ENCODE data around the gene MLX. TPM values are rescaled to one million over a fixed set of nuclear protein-coding genes. Genes with fewer than 3 reads are reported as not detected.
A peak's percentile ranks its signal among the peaks of the same experiment; 100 is the strongest.

MLX gene
- total and polyA plus RNA-seq, 10 of the 15 experiments (the other 5 are each of a cell fraction or from before 2014, with no cell fraction given), result 34.4 to 65.0 (median 44.4) TPM

GRCh38 chr17:42617956-42618431 is 51.1 kb downstream of the MLX start:
- peak overlapping the region; percentile 52 for H2AFZ ChIP-seq (ENCODE audit: control insufficient read depth, low read depth, low read length)
- ChIA-PET SMC1A (ENCODE audit: uncharacterized antibody, unreplicated experiment) (interaction anchor here (1.0 to 7.7 kb wide), 17 partner anchors 10 to 190 kb away, joined by 3 to 96 read pairs (median 6); partner anchors contain the start of genes CCR10, PLEKHH3, PSMC3IP and RETREG3), POLR2A (interaction anchor here (0.6 to 4.9 kb wide), 14 partner anchors 10 to 141 kb away, joined by 3 to 93 read pairs (median 10); partner anchors contain the start of genes CCR10, PLEKHH3, PSMC3IP and RETREG3), RAD21 (ENCODE audit: unreplicated experiment) (interaction anchor here (0.9 to 6.2 kb wide), 16 partner anchors 9 to 206 kb away, joined by 3 to 55 read pairs (median 12); partner anchors contain the start of genes BECN1, PLEKHH3, PSMC3IP and RAMP2), CTCF (interaction anchor here (0.9 to 8.5 kb wide), 14 partner anchors 9 to 206 kb away, joined by 3 to 134 read pairs (median 6); partner anchors contain the start of genes BECN1, CCR10, PLEKHH3 and PSMC3IP)
- TF ChIP-seq, protein P1, sequence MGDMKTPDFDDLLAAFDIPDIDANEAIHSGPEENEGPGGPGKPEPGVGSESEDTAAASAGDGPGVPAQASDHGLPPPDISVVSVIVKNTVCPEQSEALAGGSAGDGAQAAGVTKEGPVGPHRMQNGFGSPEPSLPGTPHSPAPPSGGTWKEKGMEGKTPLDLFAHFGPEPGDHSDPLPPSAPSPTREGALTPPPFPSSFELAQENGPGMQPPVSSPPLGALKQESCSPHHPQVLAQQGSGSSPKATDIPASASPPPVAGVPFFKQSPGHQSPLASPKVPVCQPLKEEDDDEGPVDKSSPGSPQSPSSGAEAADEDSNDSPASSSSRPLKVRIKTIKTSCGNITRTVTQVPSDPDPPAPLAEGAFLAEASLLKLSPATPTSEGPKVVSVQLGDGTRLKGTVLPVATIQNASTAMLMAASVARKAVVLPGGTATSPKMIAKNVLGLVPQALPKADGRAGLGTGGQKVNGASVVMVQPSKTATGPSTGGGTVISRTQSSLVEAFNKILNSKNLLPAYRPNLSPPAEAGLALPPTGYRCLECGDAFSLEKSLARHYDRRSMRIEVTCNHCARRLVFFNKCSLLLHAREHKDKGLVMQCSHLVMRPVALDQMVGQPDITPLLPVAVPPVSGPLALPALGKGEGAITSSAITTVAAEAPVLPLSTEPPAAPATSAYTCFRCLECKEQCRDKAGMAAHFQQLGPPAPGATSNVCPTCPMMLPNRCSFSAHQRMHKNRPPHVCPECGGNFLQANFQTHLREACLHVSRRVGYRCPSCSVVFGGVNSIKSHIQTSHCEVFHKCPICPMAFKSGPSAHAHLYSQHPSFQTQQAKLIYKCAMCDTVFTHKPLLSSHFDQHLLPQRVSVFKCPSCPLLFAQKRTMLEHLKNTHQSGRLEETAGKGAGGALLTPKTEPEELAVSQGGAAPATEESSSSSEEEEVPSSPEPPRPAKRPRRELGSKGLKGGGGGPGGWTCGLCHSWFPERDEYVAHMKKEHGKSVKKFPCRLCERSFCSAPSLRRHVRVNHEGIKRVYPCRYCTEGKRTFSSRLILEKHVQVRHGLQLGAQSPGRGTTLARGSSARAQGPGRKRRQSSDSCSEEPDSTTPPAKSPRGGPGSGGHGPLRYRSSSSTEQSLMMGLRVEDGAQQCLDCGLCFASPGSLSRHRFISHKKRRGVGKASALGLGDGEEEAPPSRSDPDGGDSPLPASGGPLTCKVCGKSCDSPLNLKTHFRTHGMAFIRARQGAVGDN (IDR thresholded peaks at IDR 0.05), result 0 out of 2 replicates have a peak, but pooled peaks have one; percentile 27
- TF ChIP-seq ZBTB40 (IDR thresholded peaks at IDR 0.05; ENCODE audit: borderline replicate concordance), result no peak
- TF ChIP-seq EP300 (IDR thresholded peaks at IDR 0.05; ENCODE audit: borderline replicate concordance in 1 of 2, control insufficient read depth in 1 of 2, low read depth in 2 of 2, low read length in 2 of 2), result no peak
- no peak for TF ChIP-seq RUNX3 (IDR thresholded peaks at IDR 0.05; ENCODE audit: low read length)
- TF ChIP-seq CHD1 (IDR thresholded peaks at IDR 0.05; ENCODE audit: low read depth, low read length), result no peak
- peak; percentile 62 for TF ChIP-seq POLR2A (IDR thresholded peaks at IDR 0.05; ENCODE audit: low read depth, low read length)
- peak; percentile 53; the same call in 1 of the 2 replicates for TF ChIP-seq TCF12 (IDR thresholded peaks at IDR 0.05; ENCODE audit: low read depth, low read length)
- TF ChIP-seq NBN (IDR thresholded peaks at IDR 0.05), result no peak
- 0 out of 2 replicates have a peak, but pooled peaks have one; percentile 59 for TF ChIP-seq TCF3 (IDR thresholded peaks at IDR 0.05; ENCODE audit: borderline replicate concordance, insufficient read depth, low read depth, low read length)
- no peak for TF ChIP-seq RCOR1 (conservative IDR thresholded peaks at IDR 0.05; ENCODE audit: low read depth, low read length)
- TF ChIP-seq CEBPB (IDR thresholded peaks at IDR 0.05; ENCODE audit: borderline replicate concordance in 1 of 2, low read depth in 2 of 2, low read length in 2 of 2), result no peak
- peak; percentile 20; the same call in 1 of the 2 replicates for TF ChIP-seq LARP7 (IDR thresholded peaks at IDR 0.05)
- no peak for TF ChIP-seq SIX5 (IDR thresholded peaks at IDR 0.05; ENCODE audit: low read depth, low read length, severe bottlenecking)
- peaks cover 33% of the 10 kb centered on the region for H3K4me1 ChIP-seq (ENCODE audit: control insufficient read depth, insufficient read depth, low read length)
- peak overlapping the region; percentile 96 for H3K4me2 ChIP-seq (ENCODE audit: control insufficient read depth, insufficient read depth)
- peak overlapping the region; percentile 65 for H3K9ac ChIP-seq (ENCODE audit: control insufficient read depth, insufficient read depth, low read length)
- in situ Hi-C loops (cut with MboI), result loop anchor here (25.0 kb wide), 1 partner anchor 594 kb away; the partner anchor contains the start of gene TMEM106A
- no peaks in the 10 kb centered on the region; the same call in 1 of the 2 replicates for H3K79me2 ChIP-seq (ENCODE audit: control insufficient read depth, insufficient read depth, low read length)
- H4K20me1 ChIP-seq (ENCODE audit: control insufficient read depth, insufficient read depth), result no peaks in the 10 kb centered on the region
- FAIRE-seq, result peak; percentile 78
- no peaks in the 10 kb centered on the region for H3K9me3 ChIP-seq (replicated peaks; ENCODE audit: control insufficient read depth, insufficient read depth, low read length)
- H3K27ac ChIP-seq (ENCODE audit: control insufficient read depth, insufficient read depth), result peak overlapping the region; percentile 91
- ATAC-seq, result peak; percentile 58
- peak overlapping the region; percentile 58 for H3K4me3 ChIP-seq
- WGBS (ENCODE audit: insufficient coverage, insufficient replicate concordance, low lambda C conversion rate, missing lambda C conversion rate), result 29% methylated on average over 4 of the region's 4 CpGs
- BruUV-seq (replicated peaks), result TSS peak; percentile 64
- intact Hi-C loops (cut with micrococcal nuclease; ENCODE audit: unreplicated experiment), result loop anchor here (1.0 to 2.0 kb wide), 3 partner anchors 38 to 61 kb away; no protein-coding TSS in a partner anchor
- H3K36me3 ChIP-seq (ENCODE audit: control insufficient read depth in 2 of 2, insufficient read depth in 2 of 2, low read length in 1 of 2), result peaks cover 7 to 10% of the 10 kb centered on the region in 2 experiments
- peak; percentile 47 for DNase-seq (ENCODE audit: low read depth, low spot score)
- no peaks in the 10 kb centered on the region for H3K27me3 ChIP-seq (replicated peaks in 1 of 2; ENCODE audit: control insufficient read depth in 2 of 2, insufficient read depth in 2 of 2, low read length in 1 of 2)
